Loucy (cell line): ENCODE results near the gene RAI1.

ENCODE experiments used
- H2AFZ ChIP-seq: fragments of 200-600 bp; sonication (generic); 2 replicates; pipeline ENCODE4 v1.6.0; 2016; ENCODE audit warnings: antibody characterized with exemption, mild to moderate bottlenecking, low read length, moderate library complexity
- H3F3A ChIP-seq: fragments of 200-600 bp; 2 replicates; pipeline ENCODE4 v1.6.0; 2016; ENCODE audit warnings: antibody characterized with exemption, low read depth, mild to moderate bottlenecking
- H3K27me3 ChIP-seq: fragments of 200-600 bp; sonication (generic); 2 replicates; pipeline ENCODE4 v1.6.1; 2014; ENCODE audit warnings: low read length, mild to moderate bottlenecking; ENCODE audit not compliant: insufficient read depth, poor library complexity, severe bottlenecking
- H3K36me3 ChIP-seq: fragments of 200-600 bp; sonication (generic); 2 replicates; pipeline ENCODE4 v1.6.1; 2016; ENCODE audit warnings: low read length; ENCODE audit not compliant: insufficient read depth
- H3K4me1 ChIP-seq: fragments of 200-600 bp; sonication (generic); 2 replicates; pipeline ENCODE4 v1.5.1; 2014; ENCODE audit warnings: low read length, mild to moderate bottlenecking; ENCODE audit not compliant: insufficient read depth, poor library complexity, severe bottlenecking
- H3K4me2 ChIP-seq: fragments of 200-600 bp; sonication (generic); 2 replicates; pipeline ENCODE4 v1.6.0; 2014; ENCODE audit warnings: antibody characterized with exemption, low read length, low read depth, mild to moderate bottlenecking; ENCODE audit not compliant: poor library complexity, severe bottlenecking
- H3K4me3 ChIP-seq: fragments of 200-600 bp; sonication (generic); 2 replicates; pipeline ENCODE4 v1.5.1; 2014; ENCODE audit warnings: low read length, mild to moderate bottlenecking, mixed read lengths; ENCODE audit not compliant: poor library complexity, severe bottlenecking
- H3K79me2 ChIP-seq: fragments of 200-600 bp; sonication (generic); 2 replicates; pipeline ENCODE4 v1.6.1; 2014; ENCODE audit warnings: low read length; ENCODE audit not compliant: insufficient read depth
- H3K9ac ChIP-seq: fragments of 200-600 bp; sonication (generic); 2 replicates; pipeline ENCODE4 v1.6.0; 2014; ENCODE audit warnings: mild to moderate bottlenecking, low read depth, low read length, moderate library complexity; ENCODE audit not compliant: poor library complexity, severe bottlenecking
- H3K9me2 ChIP-seq: fragments of 200-600 bp; sonication (generic); replicated peaks from 2 replicates; pipeline ENCODE4 v1.6.1; 2016; ENCODE audit warnings: low read depth, low read length, mixed read lengths
- H3K9me3 ChIP-seq: fragments of 200-600 bp; sonication (generic); 2 replicates; pipeline ENCODE4 v1.6.1; 2014; ENCODE audit warnings: mild to moderate bottlenecking, antibody characterized with exemption, low read length, low read depth; ENCODE audit not compliant: insufficient read depth
- H4K20me1 ChIP-seq: fragments of 200-600 bp; sonication (generic); 2 replicates; pipeline ENCODE4 v1.6.0; 2014; ENCODE audit warnings: antibody characterized with exemption, low read length, mild to moderate bottlenecking; ENCODE audit not compliant: insufficient read depth, poor library complexity, severe bottlenecking
- CTCF ChIP-seq: fragments of 200-600 bp; sonication (generic); conservative IDR thresholded peaks from 2 replicates; pipeline ENCODE4 v1.5.1; 2014; ENCODE audit warnings: mild to moderate bottlenecking, antibody characterized with exemption, low read length
- EZH2phosphoT487 ChIP-seq: fragments of 200-600 bp; IDR thresholded peaks from 2 replicates; pipeline ENCODE4 v1.6.1; 2018; ENCODE audit warnings: antibody characterized with exemption, mild to moderate bottlenecking, moderate library complexity, borderline replicate concordance

Gene RAI1

DNA sequence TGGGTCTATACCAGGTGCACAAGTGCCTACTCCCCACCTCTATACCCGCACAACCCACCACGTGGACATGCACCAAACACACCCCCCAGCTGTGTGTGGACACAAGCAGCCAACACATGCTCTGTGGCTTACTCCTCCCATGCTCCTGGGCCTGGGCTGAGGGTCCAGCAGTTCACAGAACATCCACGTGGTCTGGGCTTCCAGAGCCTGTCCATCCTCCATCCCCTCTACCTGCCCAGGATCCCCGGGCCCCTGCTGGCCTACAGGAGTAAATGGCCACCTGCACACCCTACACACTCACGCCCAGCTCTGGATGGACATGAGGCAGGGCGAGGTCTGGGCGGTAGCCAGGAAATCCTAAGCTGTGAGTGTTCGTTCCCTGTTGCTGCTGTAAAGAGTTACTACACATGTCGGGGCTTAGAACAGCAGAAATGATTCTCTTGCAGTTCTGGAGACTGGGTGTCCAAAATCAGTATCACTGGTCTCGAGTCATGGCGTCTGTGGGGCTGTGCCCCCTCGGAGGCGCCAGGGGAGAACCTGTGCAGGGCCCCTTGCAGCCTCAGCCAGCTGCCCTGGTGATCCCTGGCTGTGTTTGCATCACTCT is 15.0 kb upstream of the RAI1 start:
- no peaks in the 10 kb centered on the region for H3K36me3 ChIP-seq
- TF ChIP-seq EZH2phosphoT487 (no peak), CTCF (no peak)
- H2AFZ ChIP-seq = no peak overlapping the region
- no peak overlapping the region for H3K4me2 ChIP-seq
- peaks cover 41% of the 10 kb centered on the region for H3K4me1 ChIP-seq
- no peaks in the 10 kb centered on the region for H3K79me2 ChIP-seq
- H3F3A ChIP-seq = no peaks in the 10 kb centered on the region
- H3K9me3 ChIP-seq = no peaks in the 10 kb centered on the region
- H3K27me3 ChIP-seq = no peaks in the 10 kb centered on the region
- no peak overlapping the region for H3K4me3 ChIP-seq
- no peaks in the 10 kb centered on the region for H3K9me2 ChIP-seq
- no peak overlapping the region for H3K9ac ChIP-seq
- no peaks in the 10 kb centered on the region for H4K20me1 ChIP-seq

DNA sequence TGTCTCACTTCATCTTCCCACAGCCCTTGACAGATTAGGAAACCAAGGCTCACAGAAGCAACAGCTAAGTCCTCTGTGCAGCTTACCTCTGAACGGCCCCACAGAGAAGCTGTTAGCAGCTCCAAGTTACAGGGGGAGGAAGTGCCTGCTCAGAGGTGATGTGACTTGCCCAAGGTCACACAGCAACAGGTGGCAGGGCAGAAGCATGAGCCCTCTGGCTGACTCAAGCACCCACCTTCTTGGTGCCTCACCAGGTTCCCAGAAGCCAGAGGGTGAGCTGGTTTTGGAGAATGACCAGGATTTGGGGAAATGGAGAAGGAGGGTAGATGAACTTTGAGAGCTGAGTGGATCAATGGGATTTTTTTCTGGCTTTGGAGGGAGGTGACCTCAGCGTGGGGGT is 14.0 kb upstream of the RAI1 start:
- Histone ChIP-seq H3K9ac (no peak overlapping the region), H3K4me3 (no peak overlapping the region), H3F3A (0 out of 2 replicates have a peak, but pooled peaks cover 3% of the 10 kb centered on the region), H3K79me2 (no peaks in the 10 kb centered on the region), H3K4me1 (peaks cover 51% of the 10 kb centered on the region), H3K9me3 (no peaks in the 10 kb centered on the region), H3K9me2 (no peaks in the 10 kb centered on the region), H4K20me1 (no peaks in the 10 kb centered on the region), H3K4me2 (no peak overlapping the region), H3K27me3 (no peaks in the 10 kb centered on the region), H2AFZ (no peak overlapping the region), H3K36me3 (no peaks in the 10 kb centered on the region)
- TF ChIP-seq EZH2phosphoT487 = no peak
- TF ChIP-seq CTCF = no peak

DNA sequence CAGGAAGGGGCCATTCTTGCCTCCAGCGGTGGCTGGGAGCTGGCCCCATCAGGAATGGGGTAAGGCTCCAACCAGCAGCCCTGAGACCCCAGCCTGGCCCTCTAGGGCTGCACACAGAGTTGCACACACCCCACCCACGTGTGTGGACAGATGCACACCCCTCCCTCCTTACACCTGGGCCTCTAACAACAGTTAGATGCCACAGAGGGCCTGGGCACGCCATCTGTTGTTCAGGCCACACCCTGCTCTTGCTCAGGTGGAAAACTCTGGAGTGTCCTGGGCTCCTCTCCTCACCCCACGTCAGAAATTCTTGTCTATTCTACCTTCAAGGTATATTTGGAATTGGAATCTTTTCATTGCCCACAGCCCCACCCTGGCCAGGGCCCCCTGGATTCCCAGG is 13.3 kb upstream of the RAI1 start:
- Histone ChIP-seq H3K4me3 (no peak overlapping the region), H3K4me2 (no peak overlapping the region), H3K36me3 (no peaks in the 10 kb centered on the region), H2AFZ (no peak overlapping the region), H3K79me2 (no peaks in the 10 kb centered on the region), H4K20me1 (no peaks in the 10 kb centered on the region), H3K4me1 (peaks cover 58% of the 10 kb centered on the region), H3K27me3 (no peaks in the 10 kb centered on the region), H3K9me3 (no peaks in the 10 kb centered on the region), H3F3A (0 out of 2 replicates have a peak, but pooled peaks cover 6% of the 10 kb centered on the region), H3K9me2 (no peaks in the 10 kb centered on the region), H3K9ac (peak overlapping the region; percentile 39)
- TF ChIP-seq EZH2phosphoT487 (no peak), CTCF (no peak)
